Stimulated activated naive B cell treated with anti-CD40 and anti-IgM and Interleukin-4, amounts not matched to agents 10 μg/mL and 1 μg/mL and 100 μg/mL, for 72 hours (primary cell): Measurements from ENCODE around the gene ATG10.

Source experiments
- ATAC-seq, 2 donors: fragments of 150-1000 bp; cut with Tn5 transposase; replicated peaks; 2 replicates each; pipeline ENCODE4 v1.10.0; 2021; ENCODE audit warnings: moderate library complexity in 1 of 2
- DNase-seq: peaks from one replicate; pipeline ENCODE4 v3.0.0; 2021
- H3K27ac Mint-ChIP-seq: one replicate; pipeline ENCODE4 v1.8.0; 2022; ENCODE audit warnings: mild to moderate bottlenecking, mixed read lengths
- H3K27me3 Mint-ChIP-seq, 2 donors: one replicate each; pipeline ENCODE4 v1.8.0; 2022; ENCODE audit warnings: mixed read lengths in 2 of 2
- H3K36me3 Mint-ChIP-seq, 2 donors: one replicate each; pipeline ENCODE4 v1.8.0; 2022; ENCODE audit warnings: mixed read lengths in 2 of 2, mild to moderate bottlenecking in 1 of 2
- H3K4me1 Mint-ChIP-seq, 2 donors: one replicate each; pipeline ENCODE4 v1.8.0; 2022; ENCODE audit warnings: mixed read lengths in 2 of 2, mild to moderate bottlenecking in 1 of 2
- H3K4me3 Mint-ChIP-seq, 2 donors: one replicate each; pipeline ENCODE4 v1.8.0; 2022; ENCODE audit warnings: mild to moderate bottlenecking in 2 of 2, mixed read lengths in 2 of 2, moderate library complexity in 1 of 2
- H3K9me3 Mint-ChIP-seq, 2 donors: one replicate each; pipeline ENCODE4 v1.8.0; 2022; ENCODE audit warnings: mixed read lengths in 2 of 2, mild to moderate bottlenecking in 1 of 2

The ATG10 gene

GRCh38 chr5:82298668-82299067 lies 326.8 kb downstream of the ATG10 start:
- Mint-ChIP-seq H3K9me3 (peaks cover 3% of the 10 kb centered on the region in 2 donors), H3K27me3 (no peaks in the 10 kb centered on the region), H3K4me1 (peaks cover 0 to 4% of the 10 kb centered on the region in 2 donors), H3K27ac (no peak overlapping the region), H3K36me3 (peaks cover 4 to 6% of the 10 kb centered on the region in 2 donors), H3K4me3 (no peak overlapping the region)
- ATAC-seq (no peak), DNase-seq (no peak)

- ATAC-seq (no peak), DNase-seq (no peak)
- H3K27me3 Mint-ChIP-seq: no peaks in the 10 kb centered on the region
- peaks cover 3% of the 10 kb centered on the region in 2 donors for H3K9me3 Mint-ChIP-seq
- H3K4me1 Mint-ChIP-seq: peaks cover 0 to 4% of the 10 kb centered on the region in 2 donors
- H3K36me3 Mint-ChIP-seq: peaks cover 11 to 15% of the 10 kb centered on the region in 2 donors
- H3K4me3 Mint-ChIP-seq: no peak overlapping the region
- H3K27ac Mint-ChIP-seq: no peak overlapping the region
These were observed 329.4 kb downstream of the ATG10 start for GRCh38 chr5:82301190-82301589.
